K562 (cell line): ENCODE data around the gene SYN1. TPM values are rescaled to one million over a fixed set of nuclear protein-coding genes. Genes with fewer than 3 reads are reported as not detected.

Source experiments
- BACH1 ChIP-seq: fragments of 200-800 bp; sonication (Bioruptor generic); IDR thresholded peaks from 2 replicates; pipeline ENCODE4 v1.6.1; 2016; ENCODE audit warnings: missing genetic modification characterization, missing compliant biosample characterization
- CC2D1A ChIP-seq: fragments of 450-650 bp; IDR thresholded peaks from 2 replicates; pipeline ENCODE4 v1.6.1; 2017; ENCODE audit warnings: mild to moderate bottlenecking
- CSDE1 ChIP-seq, 2 experiments: fragments of 450-650 bp; IDR thresholded peaks; 2 replicates each; pipeline ENCODE4 v1.6.1; 2016; ENCODE audit warnings: mild to moderate bottlenecking in 1 of 2
- DNMT1 ChIP-seq: fragments of 450-650 bp; IDR thresholded peaks from 2 replicates; pipeline ENCODE4 v1.6.1; 2016; ENCODE audit warnings: antibody characterized with exemption, mild to moderate bottlenecking
- E2F8 ChIP-seq: fragments of 450-650 bp; IDR thresholded peaks from 2 replicates; pipeline ENCODE4 v1.7.1; 2018; ENCODE audit warnings: mild to moderate bottlenecking, low read depth; ENCODE audit not compliant: partially characterized antibody
- GABPB2 ChIP-seq: fragments of 250-450 bp; sonication (Bioruptor Pico); conservative IDR thresholded peaks from 2 replicates; pipeline ENCODE4 v1.5.1; 2021; ENCODE audit warnings: mild to moderate bottlenecking
- HDGF ChIP-seq: fragments of 450-650 bp; IDR thresholded peaks from 2 replicates; pipeline ENCODE4 v1.6.1; 2016
- HNRNPLL ChIP-seq: fragments of 200-400 bp; formaldehyde crosslinking; IDR thresholded peaks from 2 replicates; pipeline ENCODE4 v1.6.1; 2017; ENCODE audit warnings: low read length, low read depth, mild to moderate bottlenecking; ENCODE audit not compliant: poor library complexity, severe bottlenecking
- NFIX ChIP-seq: fragments of 250-450 bp; sonication (Bioruptor Pico); IDR thresholded peaks from 2 replicates; pipeline ENCODE4 v1.4.0; 2020; ENCODE audit warnings: low read depth, mild to moderate bottlenecking, moderate library complexity
- TAF15 ChIP-seq: fragments of 200-400 bp; formaldehyde crosslinking; IDR thresholded peaks from 2 replicates; pipeline ENCODE4 v1.6.1; 2017; ENCODE audit warnings: mild to moderate bottlenecking, low read depth, low read length, moderate library complexity
- TAF7 ChIP-seq: fragments of 450-650 bp; IDR thresholded peaks from 2 replicates; pipeline ENCODE4 v1.6.1; 2016; ENCODE audit warnings: missing genetic modification characterization, missing compliant biosample characterization
- TEAD2 ChIP-seq: fragments of 450-650 bp; IDR thresholded peaks from 2 replicates; pipeline ENCODE4 v1.6.1; 2016; ENCODE audit warnings: missing genetic modification characterization, control low read depth, missing compliant biosample characterization
- ZBTB43 ChIP-seq: sonication (generic); formaldehyde crosslinking; IDR thresholded peaks from 2 replicates; pipeline ENCODE4 v1.8.0; 2023; ENCODE audit warnings: mild to moderate bottlenecking, missing genetic modification reagents
- ZBTB8A ChIP-seq: fragments of 450-650 bp; IDR thresholded peaks from 2 replicates; pipeline ENCODE4 v1.6.1; 2018; ENCODE audit warnings: mild to moderate bottlenecking, moderate library complexity; ENCODE audit not compliant: partially characterized antibody
- ZNF165 ChIP-seq: fragments of 250-450 bp; sonication (Bioruptor Pico); IDR thresholded peaks from 2 replicates; pipeline ENCODE4 v1.4.0; 2020; ENCODE audit warnings: borderline replicate concordance
- ZNF3 ChIP-seq: fragments of 250-450 bp; sonication (Bioruptor Pico); IDR thresholded peaks from 2 replicates; pipeline ENCODE4 v1.5.0; 2021; ENCODE audit warnings: mild to moderate bottlenecking, moderate library complexity
- ZNF696 ChIP-seq: fragments of 250-450 bp; sonication (Bioruptor Pico); conservative IDR thresholded peaks from 2 replicates; pipeline ENCODE4 v1.4.0; 2020; ENCODE audit warnings: mild to moderate bottlenecking, moderate library complexity
- ZNF740 ChIP-seq, 3 experiments: fragments of 200-800 bp in 1 of 3; sonication (Bioruptor generic) in 1 of 3; sonication (generic) in 1 of 3; formaldehyde crosslinking in 1 of 3; IDR thresholded peaks; 2 replicates each; pipeline versions ENCODE4 v1.6.1 to v1.8.0; 2016 to 2022; ENCODE audit warnings: mild to moderate bottlenecking in 2 of 3, missing compliant biosample characterization in 2 of 3, missing genetic modification characterization in 2 of 3, missing genetic modification reagents in 1 of 3
- polyA plus RNA-seq, 8 experiments: library from polyadenylated mRNA; depleted of rRNA in 4 of 8; stranded (reverse) in 5 of 8; unstranded in 3 of 8; fragments of >200 nt; fragmentation: Nextera tagmentation in 2 of 8; fragmentation: Illumina TruSeq in 1 of 8; extraction: Ambion mirVana in 2 of 8; extraction: Trizol in 1 of 8; gene quantifications; 2 replicates each; pipeline versions ENCODE4 v1.2.1 to v1.2.3, GENCODE V29; 2011 to 2014; ENCODE audit warnings: inconsistent platforms in 1 of 8, missing spikeins in 1 of 8
- total RNA-seq, 7 experiments: library from RNA; depleted of rRNA in 6 of 7; stranded (reverse); fragments of >200 nt in 6 of 7; fragmentation: Illumina TruSeq in 2 of 7; extraction: Trizol in 2 of 7; gene quantifications; 2 replicates each; pipeline versions ENCODE4 v1.2.1 to v1.2.3, GENCODE V29; 2011 to 2021; ENCODE audit warnings: low replicate concordance in 1 of 7
- TF ChIP-seq, protein P1 (sequence below): sonication (generic); formaldehyde crosslinking; IDR thresholded peaks from 2 replicates; pipeline ENCODE4 v1.8.1; 2023; ENCODE audit warnings: mild to moderate bottlenecking, missing genetic modification reagents

The SYN1 gene
- total and polyA plus RNA-seq, 9 of the 15 experiments (the other 6 are each of a cell fraction or from before 2014, with no cell fraction given): 0.01 to 0.28 (median 0.18) TPM; not detected in 2

GRCh38 chrX:47560179-47560933, 59.3 kb downstream of the SYN1 start (continued):
- TF ChIP-seq ZNF740 (CRISPR knock-in tag; IDR thresholded peaks at IDR 0.05): no peak
- TF ChIP-seq ZNF740 (tag; IDR thresholded peaks at IDR 0.05): no peak
- TF ChIP-seq E2F8: no peak
- TF ChIP-seq TEAD2: no peak
- 0 out of 2 replicates have a peak, but pooled peaks have one; percentile 17 for TF ChIP-seq CC2D1A
- TF ChIP-seq ZNF165 (CRISPR knock-in tag): no peak
- TF ChIP-seq HNRNPLL: no peak
- TF ChIP-seq CSDE1 (IDR thresholded peaks at IDR 0.05): no peak
- peak; percentile 78; the same call in 1 of the 2 replicates for TF ChIP-seq HDGF
- no peak for TF ChIP-seq TAF15
- no peak for TF ChIP-seq ZNF696 (CRISPR knock-in tag)
- TF ChIP-seq BACH1 (tag): no peak
- no peak for TF ChIP-seq DNMT1
- no peak for TF ChIP-seq ZBTB8A
- TF ChIP-seq TAF7 (tag): no peak
- no peak for TF ChIP-seq ZBTB43 (CRISPR knock-in tag)
- no peak for TF ChIP-seq ZNF3 (CRISPR knock-in tag)
- TF ChIP-seq, protein P1, sequence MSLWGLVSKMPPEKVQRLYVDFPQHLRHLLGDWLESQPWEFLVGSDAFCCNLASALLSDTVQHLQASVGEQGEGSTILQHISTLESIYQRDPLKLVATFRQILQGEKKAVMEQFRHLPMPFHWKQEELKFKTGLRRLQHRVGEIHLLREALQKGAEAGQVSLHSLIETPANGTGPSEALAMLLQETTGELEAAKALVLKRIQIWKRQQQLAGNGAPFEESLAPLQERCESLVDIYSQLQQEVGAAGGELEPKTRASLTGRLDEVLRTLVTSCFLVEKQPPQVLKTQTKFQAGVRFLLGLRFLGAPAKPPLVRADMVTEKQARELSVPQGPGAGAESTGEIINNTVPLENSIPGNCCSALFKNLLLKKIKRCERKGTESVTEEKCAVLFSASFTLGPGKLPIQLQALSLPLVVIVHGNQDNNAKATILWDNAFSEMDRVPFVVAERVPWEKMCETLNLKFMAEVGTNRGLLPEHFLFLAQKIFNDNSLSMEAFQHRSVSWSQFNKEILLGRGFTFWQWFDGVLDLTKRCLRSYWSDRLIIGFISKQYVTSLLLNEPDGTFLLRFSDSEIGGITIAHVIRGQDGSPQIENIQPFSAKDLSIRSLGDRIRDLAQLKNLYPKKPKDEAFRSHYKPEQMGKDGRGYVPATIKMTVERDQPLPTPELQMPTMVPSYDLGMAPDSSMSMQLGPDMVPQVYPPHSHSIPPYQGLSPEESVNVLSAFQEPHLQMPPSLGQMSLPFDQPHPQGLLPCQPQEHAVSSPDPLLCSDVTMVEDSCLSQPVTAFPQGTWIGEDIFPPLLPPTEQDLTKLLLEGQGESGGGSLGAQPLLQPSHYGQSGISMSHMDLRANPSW (CRISPR knock-in tag): no peak
- no peak for TF ChIP-seq NFIX (CRISPR knock-in tag)
- no peak for TF ChIP-seq GABPB2 (CRISPR knock-in tag)
- TF ChIP-seq, all 486 proteins: peak for 20
